GM12873 (cell line): ENCODE results near the gene MMD.

Experiments used
- CTCF ChIP-seq: IDR thresholded peaks from 2 replicates; pipeline ENCODE4 v1.5.1; 2012; ENCODE audit warnings: low read depth, mild to moderate bottlenecking, moderate library complexity, low read length, control low read depth; ENCODE audit not compliant: insufficient read depth; ENCODE audit errors: missing control alignments

Gene MMD, protein sequence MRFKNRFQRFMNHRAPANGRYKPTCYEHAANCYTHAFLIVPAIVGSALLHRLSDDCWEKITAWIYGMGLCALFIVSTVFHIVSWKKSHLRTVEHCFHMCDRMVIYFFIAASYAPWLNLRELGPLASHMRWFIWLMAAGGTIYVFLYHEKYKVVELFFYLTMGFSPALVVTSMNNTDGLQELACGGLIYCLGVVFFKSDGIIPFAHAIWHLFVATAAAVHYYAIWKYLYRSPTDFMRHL

GRCh38 chr17:55421179-55421934 lies at the start of gene MMD:
TSS of gene MMD (minus strand) at chr17:55421835. CDS start at chr17:55421695, 140 bp downstream.
- TF ChIP-seq CTCF, result no peak

DNA sequence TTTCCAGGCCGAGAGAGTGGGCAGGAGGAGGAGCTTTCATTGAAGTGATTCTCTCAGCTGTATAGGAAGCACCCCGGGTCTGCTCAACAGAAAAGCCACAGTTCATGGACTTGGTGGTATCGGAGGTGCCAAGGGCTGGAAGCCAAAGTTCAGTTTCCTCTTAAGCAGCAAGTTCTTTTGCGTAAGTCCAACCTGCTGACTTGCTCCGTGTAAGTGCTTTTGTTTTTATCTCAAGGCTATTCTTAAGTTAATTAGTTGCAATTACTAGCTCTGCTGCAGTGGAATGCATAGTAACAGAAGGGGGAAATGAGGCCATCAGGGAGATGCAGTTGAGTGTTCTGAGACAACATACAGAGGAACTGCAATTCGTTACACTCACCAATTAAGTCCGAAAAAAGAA lies 45.0 kb upstream of the MMD start:
- no peak for TF ChIP-seq CTCF

- TF ChIP-seq CTCF, result no peak
Observed at GRCh38 chr17:55463600-55463999, 42.0 kb upstream of the MMD start.

DNA sequence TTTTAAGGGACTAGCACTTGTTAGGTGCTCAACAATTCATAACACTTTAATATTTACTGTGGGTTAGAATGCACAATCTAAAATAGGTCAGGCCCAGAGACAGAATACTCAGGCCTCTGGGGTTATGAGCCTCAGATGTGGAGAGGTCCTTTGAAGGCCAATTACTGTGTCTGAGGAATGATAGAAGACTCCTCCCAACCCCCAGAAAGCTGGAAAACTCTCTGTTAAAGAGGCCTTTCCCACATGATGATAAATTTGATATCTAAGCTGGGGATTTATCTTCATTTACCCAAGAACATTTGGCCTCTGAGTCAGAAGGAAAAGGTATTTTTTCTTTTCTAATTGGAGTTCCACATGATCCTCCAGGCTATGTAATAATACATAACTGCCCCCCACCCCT lies 41.1 kb upstream of the MMD start:
- TF ChIP-seq CTCF, result no peak

DNA sequence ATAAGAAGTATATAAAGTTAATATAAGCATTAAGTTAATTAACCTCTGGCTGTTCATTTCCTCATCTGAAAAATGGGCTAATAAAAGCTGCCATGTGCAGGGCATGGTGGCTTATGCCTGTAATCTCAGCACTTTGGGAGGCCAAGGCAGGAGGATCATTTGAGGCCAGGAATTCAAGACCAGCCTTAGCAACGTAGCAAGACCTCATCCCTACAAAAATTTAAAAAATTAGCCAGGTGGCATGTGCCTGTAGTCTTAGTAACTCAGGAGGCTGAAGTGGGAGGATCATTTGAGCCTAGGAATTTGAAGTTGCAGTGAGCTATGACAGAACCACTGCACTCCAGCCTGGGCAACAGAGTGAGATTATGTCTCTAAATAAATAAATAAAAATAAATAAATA lies 40.6 kb upstream of the MMD start:
- no peak for TF ChIP-seq CTCF

DNA sequence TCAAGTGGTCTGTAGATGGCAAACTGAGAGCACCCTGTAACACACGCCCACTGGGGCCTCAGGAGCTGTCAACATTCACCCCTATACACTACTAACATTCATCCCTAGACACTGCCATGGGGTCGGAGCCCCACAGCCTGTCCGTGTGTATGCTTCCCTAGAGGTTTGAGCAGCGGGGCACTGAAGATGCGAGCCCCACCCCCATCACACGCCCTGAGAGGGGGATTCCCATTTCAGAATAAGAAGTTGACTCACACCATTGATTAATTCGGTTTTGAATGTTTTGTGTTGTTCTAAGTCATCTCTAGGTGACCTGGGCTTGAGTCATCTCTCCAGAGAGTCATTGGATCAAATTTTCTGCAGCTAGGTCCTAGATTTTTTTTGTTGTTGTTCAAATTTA lies 37.3 kb upstream of the MMD start:
- TF ChIP-seq CTCF, result no peak

DNA sequence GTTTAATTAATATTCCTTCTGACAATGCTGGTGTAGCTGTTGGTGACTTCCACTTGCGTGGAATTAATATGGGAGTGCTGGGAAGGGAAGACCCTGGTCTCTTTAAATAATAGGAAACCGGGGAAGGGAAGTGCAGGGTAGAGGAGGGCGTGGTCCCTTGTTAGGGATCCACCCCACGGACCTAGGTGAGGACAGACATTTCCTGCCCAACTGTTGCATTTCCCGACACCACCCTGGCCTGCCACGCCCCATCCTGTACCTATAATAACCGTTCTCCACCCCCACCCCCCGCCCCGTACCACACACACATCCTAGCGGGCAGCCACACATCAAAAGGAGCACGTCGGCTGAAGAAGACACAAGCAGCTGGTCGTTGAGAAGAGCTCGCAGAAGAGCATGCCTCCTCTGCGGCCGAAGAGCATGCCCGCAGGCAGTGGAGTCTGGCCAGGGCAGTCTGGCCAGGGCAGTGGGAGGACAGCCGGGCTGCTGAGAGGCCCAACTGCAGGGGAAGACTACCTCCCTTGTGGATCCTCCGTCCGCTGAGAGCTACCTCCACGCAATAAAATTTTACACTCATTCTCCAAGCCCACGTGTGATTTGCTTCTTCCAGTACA lies 36.8 kb upstream of the MMD start:
- TF ChIP-seq CTCF, result no peak
